HepG2 (cell line): Measurements from ENCODE around the gene LILRB5. TPM values are rescaled to one million over a fixed set of nuclear protein-coding genes. Genes with fewer than 3 reads are reported as not detected.
A peak's percentile ranks its signal among the peaks of the same experiment; 100 is the strongest.

Experiments
- FOXP4 ChIP-seq: sonication (generic); formaldehyde crosslinking; IDR thresholded peaks from 2 replicates; pipeline ENCODE4 v1.4.0; 2020; ENCODE audit warnings: missing genetic modification reagents
- GABPB1 ChIP-seq: IDR thresholded peaks from 2 replicates; pipeline ENCODE4 v1.6.1; 2016; ENCODE audit warnings: mild to moderate bottlenecking, missing genetic modification reagents, moderate library complexity, missing compliant biosample characterization
- KLF11 ChIP-seq: IDR thresholded peaks from 2 replicates; pipeline ENCODE4 v1.6.1; 2016; ENCODE audit warnings: missing compliant biosample characterization
- REST ChIP-seq, 2 experiments: IDR thresholded peaks; 2 replicates each; pipeline ENCODE4 v1.6.1; 2011 to 2012; ENCODE audit warnings: low read length in 2 of 2, borderline replicate concordance in 1 of 2, low read depth in 1 of 2, mild to moderate bottlenecking in 1 of 2, moderate library complexity in 1 of 2
- U2AF2 ChIP-seq: fragments of 200-400 bp; formaldehyde crosslinking; IDR thresholded peaks from 2 replicates; pipeline ENCODE4 v1.6.1; 2017; ENCODE audit warnings: low read depth, mild to moderate bottlenecking, low read length
- ZBTB14 ChIP-seq: sonication (generic); formaldehyde crosslinking; IDR thresholded peaks from 2 replicates; pipeline ENCODE4 v1.4.0; 2020; ENCODE audit warnings: missing genetic modification reagents
- ZNF142 ChIP-seq: sonication (generic); formaldehyde crosslinking; IDR thresholded peaks from 2 replicates; pipeline ENCODE4 v1.4.0; 2020; ENCODE audit warnings: missing genetic modification reagents
- ZNF280D ChIP-seq: sonication (generic); formaldehyde crosslinking; IDR thresholded peaks from 2 replicates; pipeline ENCODE4 v1.5.1; 2020; ENCODE audit warnings: mild to moderate bottlenecking, missing genetic modification reagents
- ZNF670 ChIP-seq: sonication (generic); formaldehyde crosslinking; IDR thresholded peaks from 2 replicates; pipeline ENCODE4 v1.8.0; 2022; ENCODE audit warnings: mild to moderate bottlenecking, missing genetic modification reagents, borderline replicate concordance
- polyA plus RNA-seq, 8 experiments: library from polyadenylated mRNA; depleted of rRNA in 3 of 8; stranded (reverse) in 7 of 8; unstranded in 1 of 8; fragments of >200 nt; fragmentation: Illumina TruSeq in 4 of 8; extraction: Trizol in 4 of 8; gene quantifications; 2 replicates each; pipeline versions ENCODE4 v1.2.1 to v1.2.3, GENCODE V29; 2011 to 2016; ENCODE audit warnings: low read depth in 4 of 8, missing spikeins in 1 of 8, mixed read lengths in 1 of 8; ENCODE audit not compliant: insufficient read depth in 1 of 8
- total RNA-seq, 5 experiments: library from RNA; depleted of rRNA; stranded (reverse); fragments of >200 nt; fragmentation: Illumina TruSeq; extraction: Trizol; gene quantifications; 2 replicates each; pipeline ENCODE4 v1.2.3, GENCODE V29; 2016; ENCODE audit warnings: low read depth in 1 of 5

The LILRB5 gene
- total and polyA plus RNA-seq, 2 of the 13 experiments (the other 11 are each of a cell fraction or from before 2014, with no cell fraction given) = not detected

GRCh38 chr19:54231077-54231931, 25.8 kb downstream of the LILRB5 start (continued):
- TF ChIP-seq ZNF670 (CRISPR knock-in tag) = no peak
- no peak for TF ChIP-seq REST (IDR thresholded peaks at IDR 0.05; ENCODE audit: borderline replicate concordance in 1 of 2, low read depth in 1 of 2, low read length in 2 of 2)
- no peak for TF ChIP-seq FOXP4 (CRISPR knock-in tag)
- TF ChIP-seq ZBTB14 = no peak
- TF ChIP-seq GABPB1 = peak; percentile 49; the same call in 1 of the 2 replicates
- TF ChIP-seq ZNF142 (CRISPR knock-in tag) = no peak
- no peak for TF ChIP-seq ZNF280D (CRISPR knock-in tag)
- no peak for TF ChIP-seq KLF11
- no peak for TF ChIP-seq U2AF2
